ENCODE results near the gene CEMIP.

Gene CEMIP

DNA sequence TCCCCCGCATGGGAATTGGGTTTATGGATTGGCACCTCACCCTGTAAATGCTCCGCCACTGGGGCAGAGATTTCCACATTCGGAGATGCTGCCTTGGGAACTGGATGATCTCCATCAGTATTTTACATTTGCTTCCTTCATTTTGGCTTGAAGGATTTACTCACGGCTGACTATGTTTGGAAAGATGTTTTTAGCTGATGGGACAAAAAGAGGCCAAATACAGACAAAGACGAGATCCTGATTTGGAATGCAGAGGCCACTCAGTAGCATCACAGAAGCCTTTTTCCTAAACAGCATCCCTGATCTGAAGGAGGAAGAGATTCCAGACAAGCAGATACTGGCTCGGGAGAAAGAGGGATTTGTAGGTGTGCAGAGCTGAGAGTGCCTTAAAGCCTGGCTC, 133.5 kb downstream of the CEMIP start:
- Histone ChIP-seq H3K27me3 (replicated peaks; ENCODE audit: control insufficient read depth, insufficient read depth, low read length, poor library complexity, severe bottlenecking) (no peaks in the 10 kb centered on the region), H3K4me3 (ENCODE audit: insufficient read depth, low read depth, low read length, poor library complexity, severe bottlenecking) (no peak overlapping the region), H3K4me1 (ENCODE audit: control insufficient read depth, insufficient read depth, low read length, poor library complexity, severe bottlenecking) (no peaks in the 10 kb centered on the region), H3K9me3 (ENCODE audit: control insufficient read depth, low read length) (no peaks in the 10 kb centered on the region), H3K36me3 (ENCODE audit: control insufficient read depth, insufficient read depth, low read length) (no peaks in the 10 kb centered on the region), H3K27ac (ENCODE audit: insufficient read depth, low read length, poor library complexity, severe bottlenecking) (no peak overlapping the region)
- no peak for DNase-seq

DNA sequence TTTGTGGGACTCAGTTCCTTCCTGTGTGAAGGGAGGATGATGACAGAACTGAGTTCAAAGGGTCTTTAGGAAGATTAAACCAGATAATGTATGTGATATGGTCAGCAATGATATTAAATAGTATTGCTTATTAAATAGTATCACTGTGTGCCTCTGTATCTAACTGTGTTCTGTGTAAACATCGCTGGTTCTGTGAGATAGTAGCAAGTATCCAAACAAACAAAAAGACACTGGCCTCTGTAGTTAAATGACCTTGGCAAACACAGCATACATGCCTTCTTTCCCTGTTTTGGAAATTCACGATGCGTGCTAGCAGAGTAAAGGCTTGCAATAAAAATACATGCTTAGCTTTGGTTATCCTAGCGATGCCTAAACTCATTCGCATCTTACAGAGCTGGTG, 134.4 kb downstream of the CEMIP start:
- Histone ChIP-seq H3K4me1 (ENCODE audit: control insufficient read depth, insufficient read depth, low read length, poor library complexity, severe bottlenecking) (no peaks in the 10 kb centered on the region), H3K36me3 (ENCODE audit: control insufficient read depth, insufficient read depth, low read length) (no peaks in the 10 kb centered on the region), H3K4me3 (ENCODE audit: insufficient read depth, low read depth, low read length, poor library complexity, severe bottlenecking) (no peak overlapping the region), H3K9me3 (ENCODE audit: control insufficient read depth, low read length) (no peaks in the 10 kb centered on the region), H3K27ac (ENCODE audit: insufficient read depth, low read length, poor library complexity, severe bottlenecking) (no peak overlapping the region), H3K27me3 (replicated peaks; ENCODE audit: control insufficient read depth, insufficient read depth, low read length, poor library complexity, severe bottlenecking) (no peaks in the 10 kb centered on the region)
- no peak for DNase-seq

DNA sequence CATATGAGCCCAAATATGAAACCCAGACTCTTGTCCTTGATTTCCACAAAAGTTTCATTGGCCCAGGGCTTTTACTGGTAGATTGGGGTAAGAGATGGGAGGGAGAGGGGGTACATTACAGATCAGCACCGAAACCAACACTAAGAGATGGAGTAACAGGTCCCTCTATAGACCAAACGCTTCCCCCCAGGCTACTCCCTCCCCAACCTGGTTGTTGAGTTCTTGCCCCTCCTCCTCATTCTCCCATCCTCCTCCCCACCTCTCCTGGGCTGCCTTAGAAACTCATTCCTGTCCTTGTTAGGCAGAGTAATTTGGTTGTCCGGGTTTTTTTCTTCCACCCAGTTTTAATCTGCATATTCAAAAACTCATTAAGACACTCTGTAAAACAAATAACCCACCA, 136.3 kb downstream of the CEMIP start:
- Histone ChIP-seq H3K27ac (ENCODE audit: insufficient read depth, low read length, poor library complexity, severe bottlenecking) (no peak overlapping the region), H3K4me3 (ENCODE audit: insufficient read depth, low read depth, low read length, poor library complexity, severe bottlenecking) (no peak overlapping the region), H3K9me3 (ENCODE audit: control insufficient read depth, low read length) (no peaks in the 10 kb centered on the region), H3K27me3 (replicated peaks; ENCODE audit: control insufficient read depth, insufficient read depth, low read length, poor library complexity, severe bottlenecking) (no peaks in the 10 kb centered on the region), H3K36me3 (ENCODE audit: control insufficient read depth, insufficient read depth, low read length) (no peaks in the 10 kb centered on the region), H3K4me1 (ENCODE audit: control insufficient read depth, insufficient read depth, low read length, poor library complexity, severe bottlenecking) (no peaks in the 10 kb centered on the region)
- DNase-seq: no peak

DNA sequence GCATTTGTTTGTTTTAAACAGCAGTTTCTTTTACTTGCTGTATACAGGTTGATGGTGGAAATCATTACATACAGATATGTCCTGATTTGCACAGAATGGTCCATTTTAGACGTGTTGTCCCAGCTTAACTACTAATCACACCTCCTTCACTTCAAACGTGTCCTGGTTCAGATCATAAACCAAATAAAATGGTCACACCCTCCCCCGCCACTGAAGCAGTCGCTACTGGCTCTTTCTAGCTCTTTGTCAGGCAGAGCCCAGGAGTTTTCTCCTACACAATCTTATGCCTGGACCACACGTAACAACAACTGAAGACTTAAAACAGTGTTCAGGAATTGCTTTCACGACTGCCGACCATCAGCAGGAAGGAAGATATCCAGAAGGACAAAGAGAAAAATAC, 136.9 kb downstream of the CEMIP start:
- Histone ChIP-seq H3K4me1 (ENCODE audit: control insufficient read depth, insufficient read depth, low read length, poor library complexity, severe bottlenecking) (no peaks in the 10 kb centered on the region), H3K27ac (ENCODE audit: insufficient read depth, low read length, poor library complexity, severe bottlenecking) (no peak overlapping the region), H3K9me3 (ENCODE audit: control insufficient read depth, low read length) (no peaks in the 10 kb centered on the region), H3K36me3 (ENCODE audit: control insufficient read depth, insufficient read depth, low read length) (no peaks in the 10 kb centered on the region), H3K27me3 (replicated peaks; ENCODE audit: control insufficient read depth, insufficient read depth, low read length, poor library complexity, severe bottlenecking) (no peaks in the 10 kb centered on the region), H3K4me3 (ENCODE audit: insufficient read depth, low read depth, low read length, poor library complexity, severe bottlenecking) (no peak overlapping the region)
- DNase-seq: no peak

DNA sequence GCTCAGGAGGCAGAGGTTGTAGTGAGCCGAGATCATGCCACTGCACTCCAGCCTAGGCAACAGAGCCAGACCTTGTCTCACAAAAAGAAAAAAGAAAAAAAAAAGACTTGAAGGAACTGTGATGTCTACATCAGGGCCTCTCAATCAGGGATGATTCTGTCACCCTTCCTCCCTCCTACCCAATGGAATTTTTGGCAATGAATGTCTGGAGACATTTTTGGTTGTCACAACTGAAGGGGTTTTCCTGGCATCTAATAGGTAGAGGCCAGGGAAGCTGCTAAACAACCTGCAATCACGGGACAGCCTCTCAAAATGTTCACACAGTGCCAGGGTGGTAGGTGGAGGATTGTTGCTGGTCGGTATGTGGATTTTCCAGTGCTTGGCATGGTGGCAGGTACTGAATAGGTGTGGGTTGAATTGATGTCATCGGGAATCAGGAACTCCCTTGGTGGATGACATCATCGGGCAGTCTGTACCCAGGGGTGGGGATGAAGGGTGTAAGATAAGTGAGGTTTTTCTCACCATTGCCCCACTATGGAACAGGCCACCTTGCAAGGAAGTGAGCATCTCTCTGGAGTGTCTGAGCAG, 139.1 kb downstream of the CEMIP start:
- Histone ChIP-seq H3K9me3 (ENCODE audit: control insufficient read depth, low read length) (no peaks in the 10 kb centered on the region), H3K4me3 (ENCODE audit: insufficient read depth, low read depth, low read length, poor library complexity, severe bottlenecking) (no peak overlapping the region), H3K27me3 (replicated peaks; ENCODE audit: control insufficient read depth, insufficient read depth, low read length, poor library complexity, severe bottlenecking) (no peaks in the 10 kb centered on the region), H3K27ac (ENCODE audit: insufficient read depth, low read length, poor library complexity, severe bottlenecking) (no peak overlapping the region), H3K4me1 (ENCODE audit: control insufficient read depth, insufficient read depth, low read length, poor library complexity, severe bottlenecking) (no peaks in the 10 kb centered on the region), H3K36me3 (ENCODE audit: control insufficient read depth, insufficient read depth, low read length) (no peaks in the 10 kb centered on the region)
- no peak for DNase-seq

DNA sequence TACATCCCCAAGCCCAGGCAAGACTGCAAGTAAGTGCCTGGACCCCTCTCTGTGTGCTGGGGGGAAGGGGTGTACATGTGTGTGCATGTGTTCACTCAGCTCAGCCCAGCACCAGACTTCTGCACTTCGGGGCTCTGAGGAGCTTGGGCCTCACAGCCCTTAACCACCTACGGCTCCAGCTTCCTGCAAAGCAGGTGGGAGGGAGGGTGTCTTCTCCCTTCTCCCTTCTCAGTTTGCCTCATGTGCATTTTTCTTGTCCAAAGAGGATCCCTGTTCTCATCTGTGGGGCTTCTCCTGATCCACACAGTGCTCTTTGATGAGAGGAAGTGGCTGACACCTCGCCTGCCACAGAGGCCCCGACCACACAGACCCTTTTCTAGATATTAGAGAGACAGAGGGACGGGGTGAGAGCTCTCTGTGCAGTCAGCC, 141.1 kb downstream of the CEMIP start:
- Histone ChIP-seq H3K36me3 (ENCODE audit: control insufficient read depth, insufficient read depth, low read length) (no peaks in the 10 kb centered on the region), H3K9me3 (ENCODE audit: control insufficient read depth, low read length) (no peaks in the 10 kb centered on the region), H3K4me3 (ENCODE audit: insufficient read depth, low read depth, low read length, poor library complexity, severe bottlenecking) (no peak overlapping the region), H3K27me3 (replicated peaks; ENCODE audit: control insufficient read depth, insufficient read depth, low read length, poor library complexity, severe bottlenecking) (no peaks in the 10 kb centered on the region), H3K4me1 (ENCODE audit: control insufficient read depth, insufficient read depth, low read length, poor library complexity, severe bottlenecking) (no peaks in the 10 kb centered on the region), H3K27ac (ENCODE audit: insufficient read depth, low read length, poor library complexity, severe bottlenecking) (no peak overlapping the region)
- no peak for DNase-seq

DNA sequence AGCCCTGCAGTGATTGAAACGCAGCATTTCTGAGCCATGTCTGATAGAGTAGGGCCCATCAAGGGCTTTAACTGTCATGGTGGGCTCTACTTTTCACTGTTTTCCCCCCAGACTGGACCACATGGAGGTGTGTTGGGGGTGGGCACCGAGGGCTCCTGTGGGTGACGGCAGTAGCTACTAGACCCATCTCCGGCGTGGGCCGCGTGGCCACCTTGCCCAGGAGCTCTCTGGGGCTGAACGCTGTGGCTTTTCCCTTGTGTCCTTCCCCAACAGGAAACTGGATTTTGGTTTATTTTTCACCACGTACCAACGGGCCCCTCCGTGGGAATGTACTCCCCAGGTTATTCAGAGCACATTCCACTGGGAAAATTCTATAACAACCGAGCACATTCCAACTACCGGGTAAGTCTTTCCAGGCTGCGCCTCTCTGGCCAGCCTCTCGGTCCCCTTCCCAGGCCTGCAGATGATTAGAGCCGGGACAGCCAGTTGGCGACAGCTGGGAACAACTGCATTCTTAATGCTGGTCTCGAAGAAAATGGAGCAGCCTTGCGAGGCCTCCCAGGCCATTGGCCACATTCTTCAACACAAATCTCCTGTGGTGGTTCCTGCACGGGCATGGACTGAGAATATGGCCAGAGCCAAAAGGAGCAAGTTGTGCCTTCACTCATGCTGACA, 142.7 kb downstream of the CEMIP start:
- H3K4me3 ChIP-seq (ENCODE audit: insufficient read depth, low read depth, low read length, poor library complexity, severe bottlenecking): no peak overlapping the region
- no peak overlapping the region for H3K27ac ChIP-seq (ENCODE audit: insufficient read depth, low read length, poor library complexity, severe bottlenecking)
- DNase-seq: no peak
- H3K9me3 ChIP-seq (ENCODE audit: control insufficient read depth, low read length): no peaks in the 10 kb centered on the region
- no peaks in the 10 kb centered on the region for H3K4me1 ChIP-seq (ENCODE audit: control insufficient read depth, insufficient read depth, low read length, poor library complexity, severe bottlenecking)
- no peaks in the 10 kb centered on the region for H3K27me3 ChIP-seq (replicated peaks; ENCODE audit: control insufficient read depth, insufficient read depth, low read length, poor library complexity, severe bottlenecking)
- H3K36me3 ChIP-seq (ENCODE audit: control insufficient read depth, insufficient read depth, low read length): no peaks in the 10 kb centered on the region

DNA sequence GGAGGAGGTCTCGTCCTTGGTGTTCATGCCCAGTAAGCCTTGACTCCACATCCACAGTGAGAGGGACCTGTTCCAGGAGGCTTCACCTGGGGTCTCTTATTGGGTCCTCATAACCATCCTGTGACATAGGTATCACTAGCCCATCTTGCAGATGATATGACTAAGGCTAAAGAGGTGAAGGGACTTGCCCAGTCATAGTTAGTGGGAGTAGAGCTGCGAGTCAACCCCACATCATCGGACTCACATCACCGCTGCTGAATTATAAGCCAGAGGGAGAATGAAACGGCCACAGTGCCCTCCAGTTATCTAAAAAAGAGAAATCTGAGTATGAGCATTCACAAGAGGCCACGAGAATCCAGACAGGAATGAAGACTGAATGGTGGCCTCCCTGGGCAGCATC, 144.5 kb downstream of the CEMIP start:
- H3K27me3 ChIP-seq (replicated peaks; ENCODE audit: control insufficient read depth, insufficient read depth, low read length, poor library complexity, severe bottlenecking): no peaks in the 10 kb centered on the region
- no peak for DNase-seq
- no peak overlapping the region for H3K27ac ChIP-seq (ENCODE audit: insufficient read depth, low read length, poor library complexity, severe bottlenecking)
- H3K9me3 ChIP-seq (ENCODE audit: control insufficient read depth, low read length): no peaks in the 10 kb centered on the region
- H3K4me3 ChIP-seq (ENCODE audit: insufficient read depth, low read depth, low read length, poor library complexity, severe bottlenecking): no peak overlapping the region
- no peaks in the 10 kb centered on the region for H3K4me1 ChIP-seq (ENCODE audit: control insufficient read depth, insufficient read depth, low read length, poor library complexity, severe bottlenecking)
- no peaks in the 10 kb centered on the region for H3K36me3 ChIP-seq (ENCODE audit: control insufficient read depth, insufficient read depth, low read length)

DNA sequence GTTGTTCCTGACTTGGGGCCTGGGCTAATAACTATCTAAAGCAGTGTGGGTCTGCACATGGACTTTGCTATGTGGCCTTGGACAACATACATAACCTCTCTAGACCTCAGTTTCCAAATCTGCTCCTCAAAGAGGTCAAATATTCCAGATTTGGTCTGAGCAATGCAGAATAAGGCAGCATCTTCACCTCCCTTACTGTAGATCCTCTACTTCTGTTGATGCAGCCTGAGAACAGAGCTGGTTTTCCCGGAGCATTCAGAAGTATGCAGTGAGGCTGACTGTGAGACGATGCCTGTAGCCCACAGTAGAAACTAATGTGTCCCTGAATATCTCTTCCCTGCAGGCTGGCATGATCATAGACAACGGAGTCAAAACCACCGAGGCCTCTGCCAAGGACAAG, 145.1 kb downstream of the CEMIP start:
- H3K36me3 ChIP-seq (ENCODE audit: control insufficient read depth, insufficient read depth, low read length): no peaks in the 10 kb centered on the region

DNA sequence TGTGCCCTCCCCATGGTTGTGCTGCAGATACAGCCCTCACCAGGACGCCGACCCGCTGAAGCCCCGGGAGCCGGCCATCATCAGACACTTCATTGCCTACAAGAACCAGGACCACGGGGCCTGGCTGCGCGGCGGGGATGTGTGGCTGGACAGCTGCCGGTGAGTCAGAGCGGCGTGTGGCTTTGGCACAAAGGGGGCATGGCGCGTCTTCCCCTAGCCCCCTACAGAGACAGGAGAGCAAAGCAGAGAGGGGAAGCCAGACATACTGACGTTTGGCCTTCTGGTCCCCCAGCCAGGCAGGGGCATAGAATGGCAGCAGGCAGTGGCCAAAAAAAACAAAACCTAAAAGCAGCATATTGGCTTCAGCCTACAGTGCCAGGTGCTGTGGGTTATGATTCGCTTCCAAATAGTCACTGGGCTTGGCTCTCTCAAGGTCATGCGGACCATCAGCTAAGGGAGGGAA, 146.5 kb downstream of the CEMIP start:
- no peak for DNase-seq
- Histone ChIP-seq H3K9me3 (ENCODE audit: control insufficient read depth, low read length) (no peaks in the 10 kb centered on the region), H3K36me3 (ENCODE audit: control insufficient read depth, insufficient read depth, low read length) (no peaks in the 10 kb centered on the region), H3K4me3 (ENCODE audit: insufficient read depth, low read depth, low read length, poor library complexity, severe bottlenecking) (no peak overlapping the region), H3K4me1 (ENCODE audit: control insufficient read depth, insufficient read depth, low read length, poor library complexity, severe bottlenecking) (no peaks in the 10 kb centered on the region), H3K27me3 (replicated peaks; ENCODE audit: control insufficient read depth, insufficient read depth, low read length, poor library complexity, severe bottlenecking) (no peaks in the 10 kb centered on the region), H3K27ac (ENCODE audit: insufficient read depth, low read length, poor library complexity, severe bottlenecking) (no peak overlapping the region)

More for the DNA sequence above, 145.1 kb downstream of the CEMIP start:
- Histone ChIP-seq H3K27ac (ENCODE audit: insufficient read depth, low read length, poor library complexity, severe bottlenecking) (no peak overlapping the region), H3K9me3 (ENCODE audit: control insufficient read depth, low read length) (no peaks in the 10 kb centered on the region), H3K4me1 (ENCODE audit: control insufficient read depth, insufficient read depth, low read length, poor library complexity, severe bottlenecking) (no peaks in the 10 kb centered on the region), H3K27me3 (replicated peaks; ENCODE audit: control insufficient read depth, insufficient read depth, low read length, poor library complexity, severe bottlenecking) (no peaks in the 10 kb centered on the region), H3K4me3 (ENCODE audit: insufficient read depth, low read depth, low read length, poor library complexity, severe bottlenecking) (no peak overlapping the region)
- no peak for DNase-seq

Data from effector memory CD4-positive, alpha-beta T cell (primary cell).